Measurements from ENCODE around the gene IL15. TPM values are rescaled to one million over a fixed set of nuclear protein-coding genes. Genes with fewer than 3 reads are reported as not detected.
"Not testable (repeated sequence)": the region's sequence is repeated elsewhere in the genome, so short reads cannot be mapped to it uniquely, and the experiment has no call there.

The IL15 gene
- total and polyA plus RNA-seq, 2 experiments from 2014 or later: not detected

GRCh38 chr4:141686146-141686775 is 49.9 kb downstream of the IL15 start:
- no peaks in the 10 kb centered on the region for H3K9me3 ChIP-seq (ENCODE audit: low read depth)
- H3K36me3 ChIP-seq: no peaks in the 10 kb centered on the region
- peak in 1 of 2 donors; percentile 71 for DNase-seq (ENCODE audit: low read depth in 1 of 2, low spot score in 1 of 2)
- TF ChIP-seq CTCF (IDR thresholded peaks at IDR 0.05; ENCODE audit: low read depth, low read length): no peak
- H3K4me1 ChIP-seq (ENCODE audit: low read depth): no peaks in the 10 kb centered on the region
- no peak overlapping the region for H3K27ac ChIP-seq
- H3K27me3 ChIP-seq: no peaks in the 10 kb centered on the region
- no peak overlapping the region for H3K4me3 ChIP-seq

DNA sequence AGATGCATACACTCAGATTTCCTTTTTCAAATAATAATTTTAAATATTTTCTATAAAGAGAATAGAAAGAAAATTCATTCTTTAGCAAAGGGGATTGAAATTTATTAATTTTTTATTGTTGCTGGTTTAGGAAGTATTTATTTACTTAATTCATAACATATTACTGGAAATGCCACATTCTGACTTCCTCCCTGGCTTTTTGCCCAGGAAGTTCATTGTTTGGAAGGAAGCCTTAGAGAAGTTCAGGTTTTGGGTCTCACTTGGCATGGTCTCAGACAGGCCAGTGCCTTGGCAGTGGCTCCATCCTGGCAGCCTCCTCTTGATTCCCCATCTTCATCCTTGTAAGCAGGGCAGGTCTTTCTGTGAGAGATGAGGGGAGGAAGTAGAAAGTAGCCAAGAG is 50.5 kb downstream of the IL15 start:
- Histone ChIP-seq H3K27ac (no peak overlapping the region), H3K4me3 (no peak overlapping the region), H3K9me3 (ENCODE audit: low read depth) (no peaks in the 10 kb centered on the region), H3K4me1 (ENCODE audit: low read depth) (no peaks in the 10 kb centered on the region), H3K27me3 (no peaks in the 10 kb centered on the region), H3K36me3 (no peaks in the 10 kb centered on the region)
- peak in 1 of 2 donors; percentile 44 for DNase-seq (ENCODE audit: low read depth in 1 of 2, low spot score in 1 of 2)
- TF ChIP-seq CTCF (IDR thresholded peaks at IDR 0.05; ENCODE audit: low read depth, low read length): no peak

- not testable (repeated sequence) for H3K27ac ChIP-seq; DNase-seq (ENCODE audit: low read depth in 1 of 2, low spot score in 1 of 2); H3K9me3 ChIP-seq (ENCODE audit: low read depth); H3K4me3 ChIP-seq; H3K36me3 ChIP-seq; H3K4me1 ChIP-seq (ENCODE audit: low read depth); H3K27me3 ChIP-seq
Measured at GRCh38 chr4:141689726-141690296, 53.4 kb downstream of the IL15 start.

DNA sequence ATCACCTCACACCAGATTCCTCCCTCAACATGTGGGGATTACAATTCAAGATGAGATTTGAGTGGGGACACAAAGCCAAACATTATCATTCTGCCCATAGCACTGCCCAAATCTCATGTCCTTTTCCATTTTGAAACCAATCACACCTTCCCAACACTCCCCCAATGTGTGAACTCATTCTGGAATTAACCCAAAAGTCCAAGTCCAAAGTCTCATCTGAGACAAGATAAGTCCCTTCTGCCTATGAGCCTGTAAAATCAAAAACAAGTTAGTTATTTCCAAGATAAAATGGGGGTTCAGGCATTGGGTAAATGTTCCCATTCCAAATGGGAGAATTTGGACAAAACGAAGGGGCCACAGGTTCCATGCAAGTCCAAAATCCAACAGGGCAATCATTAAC is 54.9 kb downstream of the IL15 start:
- not testable (repeated sequence) for H3K36me3 ChIP-seq; H3K9me3 ChIP-seq (ENCODE audit: low read depth); H3K4me1 ChIP-seq (ENCODE audit: low read depth); H3K4me3 ChIP-seq; H3K27ac ChIP-seq; H3K27me3 ChIP-seq; DNase-seq (ENCODE audit: low read depth in 1 of 2, low spot score in 1 of 2)

- Histone ChIP-seq H3K36me3 (no peaks in the 10 kb centered on the region), H3K4me1 (ENCODE audit: low read depth) (no peaks in the 10 kb centered on the region), H3K9me3 (ENCODE audit: low read depth) (no peaks in the 10 kb centered on the region), H3K27me3 (no peaks in the 10 kb centered on the region), H3K27ac (no peak overlapping the region), H3K4me3 (no peak overlapping the region)
- no peak for TF ChIP-seq CTCF (IDR thresholded peaks at IDR 0.05; ENCODE audit: low read depth, low read length)
- DNase-seq (ENCODE audit: low read depth in 1 of 2, low spot score in 1 of 2): no peak
Measured at GRCh38 chr4:141692081-141692480, 55.7 kb downstream of the IL15 start.

DNA sequence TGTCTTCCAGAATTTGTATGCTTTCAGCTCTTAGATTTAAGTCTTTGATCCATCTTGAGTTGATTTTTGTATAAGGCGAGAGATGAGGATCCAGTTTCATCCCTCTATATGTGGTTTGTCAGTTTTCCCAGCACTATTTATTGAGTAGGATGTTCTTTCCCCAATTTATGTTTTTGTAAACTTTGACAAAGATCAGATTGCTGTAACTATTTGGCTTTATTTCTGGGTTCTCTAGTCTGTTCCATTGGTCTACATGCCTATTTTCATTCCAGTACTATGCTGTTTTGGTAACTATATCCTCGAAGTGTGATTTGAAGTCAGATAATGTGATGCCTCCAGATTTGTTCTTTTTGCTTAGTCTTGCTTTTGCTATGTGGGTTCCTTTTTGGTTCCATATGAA is 60.7 kb downstream of the IL15 start:
- no peak overlapping the region for H3K4me3 ChIP-seq
- H3K36me3 ChIP-seq: no peaks in the 10 kb centered on the region
- H3K4me1 ChIP-seq (ENCODE audit: low read depth): no peaks in the 10 kb centered on the region
- H3K27ac ChIP-seq: no peak overlapping the region
- no peaks in the 10 kb centered on the region for H3K9me3 ChIP-seq (ENCODE audit: low read depth)
- DNase-seq (ENCODE audit: low read depth in 1 of 2, low spot score in 1 of 2): no peak
- TF ChIP-seq CTCF (IDR thresholded peaks at IDR 0.05; ENCODE audit: low read depth, low read length): no peak
- no peaks in the 10 kb centered on the region for H3K27me3 ChIP-seq

Data from cardiac muscle cell (in vitro differentiated cells and primary cell).